Activated gamma-delta T cell treated with anti-CD3 and anti-CD28 coated beads, Interleukin-2, amount 50 U/mL, for 16 hours (primary cell): Measurements from ENCODE around the gene HDGFL3.
"Not testable (repeated sequence)": the region's sequence is repeated elsewhere in the genome, so short reads cannot be mapped to it uniquely, and the experiment has no call there.

ENCODE experiments used
- DNase-seq: peaks from one replicate; pipeline ENCODE4 v3.0.0-alpha.2; 2020; ENCODE audit warnings: low read depth

Gene HDGFL3

GRCh38 chr15:83207660-83208366 lies at the start of gene HDGFL3:
HDGFL3 (minus strand) TSS chr15:83207823; CDS start chr15:83207414, 409 bp downstream.
- DNase-seq: peak; percentile 32

DNA sequence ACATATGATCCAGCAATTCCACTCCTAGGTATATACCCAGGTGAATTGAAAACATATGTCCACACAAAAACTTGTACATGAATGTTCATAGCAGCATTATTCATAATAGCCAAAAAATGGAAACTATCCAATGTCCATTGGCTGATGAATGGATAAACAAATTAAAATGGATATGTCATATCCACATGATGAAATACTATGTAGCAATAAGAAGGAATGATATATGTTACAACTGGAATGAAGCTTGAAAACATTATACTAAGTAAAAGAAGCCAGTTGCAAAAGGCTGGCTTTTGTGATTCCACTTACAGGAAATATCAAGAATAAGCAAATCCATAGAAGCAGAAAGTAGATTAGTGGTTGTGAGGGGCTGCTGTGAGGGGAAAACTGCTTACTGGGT lies 43.2 kb upstream of the HDGFL3 start:
- no peak for DNase-seq

DNA sequence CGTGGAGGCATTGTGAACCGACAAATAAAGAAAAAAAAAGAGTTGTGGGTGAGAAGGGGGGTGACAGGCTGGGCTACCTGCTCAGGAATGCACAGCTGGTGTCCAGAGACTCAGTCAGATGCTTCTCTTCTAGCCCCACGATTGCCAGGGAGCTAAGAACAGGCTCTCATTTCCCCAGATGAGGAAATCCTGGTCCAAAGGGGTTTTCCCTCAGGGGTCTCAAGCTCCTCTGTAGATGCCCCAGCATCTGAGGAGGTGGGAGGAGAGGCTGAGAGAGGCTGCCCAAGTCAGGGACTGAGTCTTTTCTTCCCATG lies 41.4 kb upstream of the HDGFL3 start:
- DNase-seq: no peak

DNA sequence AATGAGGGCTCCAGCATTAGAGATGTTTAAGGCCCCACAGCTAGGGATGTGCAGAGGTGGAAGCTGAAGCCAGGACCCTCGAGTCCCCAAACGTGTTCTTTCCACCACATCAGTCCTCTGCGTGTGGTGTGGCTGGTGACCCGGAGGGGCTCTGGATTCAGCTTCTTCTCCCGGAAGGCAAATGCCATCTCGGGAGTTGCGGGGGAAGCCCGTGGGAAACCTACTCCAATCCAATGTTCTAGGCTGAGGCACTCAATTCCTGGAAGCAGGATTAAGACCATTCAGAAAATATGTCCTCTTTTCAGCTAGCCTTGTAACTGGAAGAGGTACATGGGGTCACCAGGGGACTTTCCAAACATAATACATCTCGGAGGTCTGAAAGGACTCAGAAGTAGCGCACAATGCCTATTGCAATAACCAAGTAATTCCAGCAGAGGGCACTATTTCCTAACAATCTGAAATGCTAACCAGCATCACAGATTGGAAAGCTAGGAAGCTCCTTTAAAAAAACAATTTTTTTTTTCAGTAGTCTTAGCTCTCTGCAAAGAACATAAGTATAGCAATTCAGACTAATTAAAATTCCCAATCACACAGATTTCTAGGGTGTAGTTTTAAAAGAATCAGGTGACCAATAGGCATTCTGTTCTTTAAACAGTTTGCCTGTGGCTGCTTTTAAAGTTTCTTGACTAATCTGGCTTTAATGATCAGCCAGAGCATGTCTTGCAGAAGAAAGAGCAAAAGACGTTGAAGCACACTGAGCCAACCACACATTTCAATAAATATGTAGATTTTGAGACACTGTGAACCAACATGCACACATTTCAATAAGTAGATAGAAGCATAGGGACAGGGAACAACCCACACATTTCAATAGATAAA lies 40.8 kb upstream of the HDGFL3 start:
- DNase-seq: peak; percentile 4

GRCh38 chr15:83243634-83244033 lies 36.0 kb upstream of the HDGFL3 start:
- DNase-seq: no peak

GRCh38 chr15:83230242-83230641 lies 22.6 kb upstream of the HDGFL3 start:
- DNase-seq: no peak

GRCh38 chr15:83225449-83225848 lies 17.8 kb upstream of the HDGFL3 start:
- no peak for DNase-seq

- not testable (repeated sequence) for DNase-seq
These were observed 14.2 kb upstream of the HDGFL3 start for GRCh38 chr15:83221781-83222180.

DNA sequence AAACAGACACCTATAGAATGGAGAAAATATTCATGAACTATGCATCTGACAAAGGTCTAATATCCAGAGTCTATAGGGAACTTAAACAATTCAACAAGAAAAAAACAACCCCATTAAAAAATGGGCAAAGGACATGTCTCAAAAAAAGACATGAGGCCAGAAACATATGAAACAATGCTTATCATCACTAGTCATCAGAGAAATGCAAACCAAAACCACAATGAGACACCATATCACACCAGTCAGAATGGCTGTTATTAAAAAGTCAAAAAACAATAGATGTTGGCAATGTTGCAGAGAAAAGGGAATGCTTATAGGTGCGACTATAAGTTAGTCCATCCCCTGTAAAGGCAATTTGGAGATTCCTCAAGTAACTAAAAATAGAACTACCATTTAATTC lies 11.4 kb upstream of the HDGFL3 start:
- DNase-seq: no peak

DNA sequence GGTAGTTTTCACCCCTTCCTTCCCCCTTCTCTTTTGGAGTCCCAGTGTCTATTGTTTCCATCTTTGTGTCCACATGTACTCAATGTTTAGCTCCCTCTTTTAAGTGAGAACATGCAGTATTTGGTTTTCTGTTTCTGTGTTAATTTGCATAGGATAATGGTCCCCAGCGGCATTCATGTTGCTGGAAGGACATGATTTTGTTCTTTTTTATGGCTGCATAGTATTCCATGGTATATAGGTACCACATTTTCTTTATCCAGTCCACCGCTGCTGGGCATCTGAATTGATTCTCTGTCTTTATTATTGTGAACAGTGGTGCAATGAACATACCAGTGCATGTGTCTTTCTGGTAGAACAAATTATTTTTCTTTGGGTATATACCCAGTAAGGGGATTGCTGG lies 7.7 kb upstream of the HDGFL3 start:
- DNase-seq: no peak

GRCh38 chr15:83210619-83211018 lies 3.0 kb upstream of the HDGFL3 start:
- DNase-seq: no peak

DNA sequence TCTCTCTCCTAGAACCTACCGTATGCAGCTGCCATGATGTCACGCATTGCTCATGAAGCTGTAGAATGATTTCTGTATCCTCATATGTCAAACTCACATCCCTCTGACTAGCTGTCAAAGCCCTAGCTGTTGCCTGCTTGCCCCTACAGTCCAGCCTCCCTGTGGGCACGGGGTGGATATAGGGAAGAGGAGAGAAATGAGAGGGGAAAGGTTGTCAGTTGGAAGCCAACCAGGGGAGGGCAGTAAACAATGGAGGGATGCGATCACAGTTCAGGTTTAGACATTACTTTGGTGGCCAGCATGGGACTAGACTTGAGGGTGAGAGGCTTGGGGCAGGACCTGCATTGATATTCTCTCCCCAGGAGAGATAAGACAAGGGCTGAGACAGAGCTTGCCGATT lies 1.7 kb upstream of the HDGFL3 start:
- no peak for DNase-seq

DNA sequence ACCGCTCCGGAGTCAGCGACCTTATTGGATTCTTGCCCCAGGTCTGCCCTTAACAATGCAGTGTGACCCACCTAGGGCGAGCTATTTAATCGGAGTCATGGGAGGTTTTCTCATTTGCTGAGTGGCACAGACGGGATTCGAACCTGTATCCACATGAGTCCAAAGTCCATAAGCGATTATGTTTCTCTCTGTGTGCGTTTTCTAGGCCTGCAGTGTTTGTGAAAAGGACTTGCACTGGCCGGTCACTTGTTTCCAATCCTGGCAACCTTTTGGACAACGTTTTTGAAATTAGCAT lies 691 bp upstream of the HDGFL3 start:
- DNase-seq: no peak

GRCh38 chr15:83207009-83207659 lies 489 bp downstream of the HDGFL3 start:
- DNase-seq: peak; percentile 12

DNA sequence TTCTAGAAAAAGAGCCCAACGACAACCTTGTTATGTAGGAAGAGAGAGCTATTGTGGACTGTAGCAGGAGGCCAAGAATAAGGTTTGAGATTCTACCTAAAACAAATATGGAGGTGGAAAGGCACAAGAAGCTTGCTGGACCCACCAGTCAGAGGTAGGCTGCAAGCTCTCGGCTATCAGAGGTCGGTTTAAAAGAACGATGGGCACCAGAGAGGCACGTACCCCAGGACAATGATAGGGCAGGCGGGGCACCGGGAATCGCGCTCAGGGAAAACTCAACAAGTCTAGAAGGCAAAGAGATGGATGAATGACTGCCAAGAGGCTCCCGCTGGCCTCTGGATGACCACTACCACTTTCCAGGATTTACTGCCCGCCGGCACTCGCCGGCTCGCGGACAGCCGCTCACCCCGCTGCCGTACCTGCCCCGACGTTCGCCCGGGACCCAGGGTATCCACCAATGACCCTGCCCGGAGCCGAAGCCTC lies 1.1 kb downstream of the HDGFL3 start:
- no peak for DNase-seq

DNA sequence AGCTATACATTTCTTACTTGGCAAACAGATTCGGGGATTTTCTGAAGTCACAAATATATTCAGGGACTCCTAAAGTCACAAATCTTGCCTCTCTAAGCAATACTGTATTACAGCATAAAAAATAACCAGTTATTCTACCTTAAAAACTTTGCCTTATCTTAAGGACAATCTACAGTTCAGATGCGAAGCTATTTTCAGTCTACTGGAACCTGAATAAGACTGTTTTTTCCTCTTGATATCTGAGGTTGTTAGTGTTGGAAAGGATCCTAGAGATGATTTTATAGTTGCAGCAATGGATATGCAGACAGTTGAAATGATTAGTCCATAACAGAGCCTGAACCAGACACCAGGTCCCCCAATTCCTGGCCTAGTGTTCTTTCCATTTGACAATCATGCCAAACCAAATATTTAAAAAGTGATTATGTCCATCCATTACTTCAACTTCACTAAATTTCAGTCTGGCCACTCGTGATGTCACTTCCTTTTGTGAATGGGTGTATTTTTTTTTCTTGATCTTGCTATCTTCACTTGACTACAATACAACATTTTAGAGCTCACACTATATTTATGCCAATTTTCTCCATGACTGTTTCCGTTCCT lies 1.8 kb downstream of the HDGFL3 start:
- no peak for DNase-seq

- DNase-seq: no peak
These were observed 2.9 kb downstream of the HDGFL3 start for GRCh38 chr15:83204697-83205096.

DNA sequence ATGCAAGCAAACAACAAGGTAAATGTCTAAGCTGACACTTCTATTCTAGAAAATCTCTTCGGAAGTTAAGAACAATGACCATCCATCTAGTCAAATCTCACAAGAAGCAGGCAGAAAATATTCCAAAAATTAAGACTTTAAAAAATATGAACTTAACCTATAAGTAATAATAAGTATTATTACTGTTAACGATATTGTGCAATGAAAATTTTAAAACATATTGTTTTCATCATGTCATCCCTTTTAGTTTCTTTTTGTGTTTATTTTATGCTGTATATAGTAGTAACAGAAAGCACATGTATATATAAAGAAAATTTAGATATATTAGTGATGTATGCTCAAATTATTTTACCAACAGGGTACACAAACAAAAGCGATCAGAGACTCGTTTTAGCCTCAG lies 4.1 kb downstream of the HDGFL3 start:
- DNase-seq: no peak

- DNase-seq: no peak
These were observed 7.0 kb downstream of the HDGFL3 start for GRCh38 chr15:83200589-83200988.

- no peak for DNase-seq
These were observed 7.5 kb downstream of the HDGFL3 start for GRCh38 chr15:83200162-83200561.

DNA sequence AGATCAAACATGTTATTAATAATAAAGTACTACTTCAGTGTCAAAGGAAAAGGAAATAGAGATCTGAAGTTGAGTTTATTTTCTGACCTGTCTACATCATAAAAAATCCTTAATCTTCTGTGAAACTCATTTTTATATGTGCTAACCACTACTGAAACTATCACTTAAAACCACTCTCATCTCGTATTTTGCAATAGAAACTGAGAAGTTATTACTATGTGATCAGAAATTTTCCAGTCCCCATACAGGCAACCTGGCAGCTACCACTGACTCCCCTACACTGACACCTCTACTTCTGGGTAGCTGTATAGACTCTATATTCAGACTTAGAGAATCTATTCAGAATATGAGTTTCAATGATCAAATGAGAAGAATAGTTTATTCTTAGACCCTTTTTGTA lies 8.3 kb downstream of the HDGFL3 start:
- DNase-seq: no peak

GRCh38 chr15:83198476-83198875 lies 9.1 kb downstream of the HDGFL3 start:
- DNase-seq: no peak

GRCh38 chr15:83194528-83194927 lies 13.1 kb downstream of the HDGFL3 start:
- DNase-seq: no peak
